GM12878 (cell line): ENCODE results near the gene HHAT.

Source experiments
- GATAD2B ChIP-seq: fragments of 450-650 bp; conservative IDR thresholded peaks from 2 replicates; pipeline ENCODE4 v1.6.1; 2017; ENCODE audit warnings: low read depth, mild to moderate bottlenecking, moderate library complexity
- RAD21 ChIP-seq: IDR thresholded peaks from 2 replicates; pipeline ENCODE4 v1.6.1; 2011; ENCODE audit warnings: mild to moderate bottlenecking, low read depth, low read length, moderate library complexity; ENCODE audit not compliant: insufficient read depth

- TF ChIP-seq RAD21 (no peak), GATAD2B (no peak)
These were observed 306.4 kb downstream of the HHAT start for GRCh38 chr1:210635108-210635507.
